ENCODE results near the gene DEPDC7. TPM values are rescaled to one million over a fixed set of nuclear protein-coding genes. Genes with fewer than 3 reads are reported as not detected.

Gene DEPDC7
- total and polyA plus RNA-seq, 9 of the 15 experiments (the other 6 are each of a cell fraction or from before 2014, with no cell fraction given): 5.4 to 19.9 (median 12.0) TPM

DNA sequence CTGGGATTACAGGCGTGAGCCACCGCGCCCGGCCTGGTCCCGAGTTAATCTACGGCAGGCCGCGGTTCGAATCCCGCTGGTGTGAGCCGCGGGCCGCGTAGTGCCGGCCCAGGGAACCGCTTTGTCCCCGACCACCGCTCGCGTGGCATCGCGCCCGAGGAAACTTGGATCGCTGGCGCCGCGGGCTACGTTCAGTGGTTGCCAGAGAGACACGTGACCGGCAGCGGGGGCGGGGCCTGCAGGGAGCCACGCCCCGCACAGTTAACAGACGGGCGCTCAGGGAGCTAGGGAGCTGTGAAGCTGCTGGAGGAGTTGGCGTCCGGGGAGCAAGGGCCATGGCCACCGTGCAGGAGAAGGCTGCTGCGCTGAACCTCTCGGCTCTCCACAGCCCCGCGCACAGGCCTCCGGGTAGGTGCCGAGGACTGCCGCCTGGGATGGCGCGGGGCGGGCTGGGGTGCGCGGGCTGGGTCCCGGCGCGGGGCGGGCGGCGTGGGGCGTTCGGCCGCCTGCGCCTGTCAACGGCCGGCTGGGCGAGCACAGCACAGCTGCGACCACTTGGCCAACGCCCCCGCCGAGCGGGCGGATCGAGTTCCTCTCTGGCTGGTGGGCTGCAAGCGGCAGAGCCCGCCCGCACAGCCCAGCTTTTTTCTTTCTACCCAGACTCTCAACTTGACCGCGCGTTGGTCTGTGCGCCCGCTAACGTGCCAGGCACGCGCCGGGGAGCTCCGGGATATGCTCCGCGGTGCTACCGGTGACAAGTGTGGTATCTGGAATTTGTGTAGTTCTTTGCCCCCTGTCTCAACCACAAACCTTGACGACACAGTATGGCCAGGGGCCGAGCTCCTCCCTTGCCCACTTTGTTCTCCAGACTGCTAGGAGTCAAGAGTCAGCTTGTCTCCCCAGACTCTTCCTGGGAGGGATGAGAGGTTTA, at the start of gene DEPDC7 (continued):
- TF ChIP-seq TAF15 (IDR thresholded peaks at IDR 0.05; ENCODE audit: low read depth, low read length) (no peak), PCBP2 (IDR thresholded peaks at IDR 0.05; ENCODE audit: low read depth, low read length, poor library complexity, severe bottlenecking) (no peak), CBFA2T3 (IDR thresholded peaks at IDR 0.05) (no peak), ELF2 (CRISPR knock-in tag; IDR thresholded peaks at IDR 0.05) (no peak), NRF1 (conservative IDR thresholded peaks at IDR 0.05 in 1 of 2, IDR thresholded peaks at IDR 0.05 in 1 of 2) (peak; percentile 81 to 83), POLR2A (conservative IDR thresholded peaks at IDR 0.05) (peak; percentile 87), SAFB2 (IDR thresholded peaks at IDR 0.05; ENCODE audit: borderline replicate concordance, low read depth, low read length, severe bottlenecking) (no peak), POLR3G (IDR thresholded peaks at IDR 0.05; ENCODE audit: extremely low read depth, insufficient read length, insufficient replicate concordance) (no peak), NFATC3 (IDR thresholded peaks at IDR 0.05) (no peak), MTA3 (IDR thresholded peaks at IDR 0.05; ENCODE audit: borderline replicate concordance) (peak; percentile 43; the same call in 1 of the 2 replicates), SIN3A (IDR thresholded peaks at IDR 0.05; ENCODE audit: borderline replicate concordance in 2 of 2, control insufficient read depth in 1 of 2, low read depth in 2 of 2, low read length in 2 of 2) (0 out of 4 replicates have a peak, but pooled peaks of 1 of the 2 experiments have one; percentile 22), DACH1 (IDR thresholded peaks at IDR 0.05; ENCODE audit: partially characterized antibody) (no peak), LCOR (CRISPR knock-in tag; IDR thresholded peaks at IDR 0.05) (peak; percentile 38), CHCHD3 (CRISPR knock-in tag; IDR thresholded peaks at IDR 0.05) (no peak), ELF4 (CRISPR knock-in tag; IDR thresholded peaks at IDR 0.05) (no peak)
- TF ChIP-seq, protein P1, sequence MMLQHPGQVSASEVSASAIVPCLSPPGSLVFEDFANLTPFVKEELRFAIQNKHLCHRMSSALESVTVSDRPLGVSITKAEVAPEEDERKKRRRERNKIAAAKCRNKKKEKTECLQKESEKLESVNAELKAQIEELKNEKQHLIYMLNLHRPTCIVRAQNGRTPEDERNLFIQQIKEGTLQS (IDR thresholded peaks at IDR 0.05): no peak
- TF ChIP-seq, protein P1 (CRISPR knock-in tag; conservative IDR thresholded peaks at IDR 0.05): no peak
- TF ChIP-seq, protein P2, sequence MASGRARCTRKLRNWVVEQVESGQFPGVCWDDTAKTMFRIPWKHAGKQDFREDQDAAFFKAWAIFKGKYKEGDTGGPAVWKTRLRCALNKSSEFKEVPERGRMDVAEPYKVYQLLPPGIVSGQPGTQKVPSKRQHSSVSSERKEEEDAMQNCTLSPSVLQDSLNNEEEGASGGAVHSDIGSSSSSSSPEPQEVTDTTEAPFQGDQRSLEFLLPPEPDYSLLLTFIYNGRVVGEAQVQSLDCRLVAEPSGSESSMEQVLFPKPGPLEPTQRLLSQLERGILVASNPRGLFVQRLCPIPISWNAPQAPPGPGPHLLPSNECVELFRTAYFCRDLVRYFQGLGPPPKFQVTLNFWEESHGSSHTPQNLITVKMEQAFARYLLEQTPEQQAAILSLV (tag; IDR thresholded peaks at IDR 0.05): no peak; the same call in 1 of the 2 replicates
- TF ChIP-seq, protein P3, sequence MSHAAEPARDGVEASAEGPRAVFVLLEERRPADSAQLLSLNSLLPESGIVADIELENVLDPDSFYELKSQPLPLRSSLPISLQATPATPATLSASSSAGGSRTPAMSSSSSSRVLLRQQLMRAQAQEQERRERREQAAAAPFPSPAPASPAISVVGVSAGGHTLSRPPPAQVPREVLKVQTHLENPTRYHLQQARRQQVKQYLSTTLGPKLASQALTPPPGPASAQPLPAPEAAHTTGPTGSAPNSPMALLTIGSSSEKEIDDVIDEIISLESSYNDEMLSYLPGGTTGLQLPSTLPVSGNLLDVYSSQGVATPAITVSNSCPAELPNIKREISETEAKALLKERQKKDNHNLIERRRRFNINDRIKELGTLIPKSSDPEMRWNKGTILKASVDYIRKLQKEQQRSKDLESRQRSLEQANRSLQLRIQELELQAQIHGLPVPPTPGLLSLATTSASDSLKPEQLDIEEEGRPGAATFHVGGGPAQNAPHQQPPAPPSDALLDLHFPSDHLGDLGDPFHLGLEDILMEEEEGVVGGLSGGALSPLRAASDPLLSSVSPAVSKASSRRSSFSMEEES (CRISPR knock-in tag; IDR thresholded peaks at IDR 0.05): peak; percentile 97
- TF ChIP-seq, protein P4, sequence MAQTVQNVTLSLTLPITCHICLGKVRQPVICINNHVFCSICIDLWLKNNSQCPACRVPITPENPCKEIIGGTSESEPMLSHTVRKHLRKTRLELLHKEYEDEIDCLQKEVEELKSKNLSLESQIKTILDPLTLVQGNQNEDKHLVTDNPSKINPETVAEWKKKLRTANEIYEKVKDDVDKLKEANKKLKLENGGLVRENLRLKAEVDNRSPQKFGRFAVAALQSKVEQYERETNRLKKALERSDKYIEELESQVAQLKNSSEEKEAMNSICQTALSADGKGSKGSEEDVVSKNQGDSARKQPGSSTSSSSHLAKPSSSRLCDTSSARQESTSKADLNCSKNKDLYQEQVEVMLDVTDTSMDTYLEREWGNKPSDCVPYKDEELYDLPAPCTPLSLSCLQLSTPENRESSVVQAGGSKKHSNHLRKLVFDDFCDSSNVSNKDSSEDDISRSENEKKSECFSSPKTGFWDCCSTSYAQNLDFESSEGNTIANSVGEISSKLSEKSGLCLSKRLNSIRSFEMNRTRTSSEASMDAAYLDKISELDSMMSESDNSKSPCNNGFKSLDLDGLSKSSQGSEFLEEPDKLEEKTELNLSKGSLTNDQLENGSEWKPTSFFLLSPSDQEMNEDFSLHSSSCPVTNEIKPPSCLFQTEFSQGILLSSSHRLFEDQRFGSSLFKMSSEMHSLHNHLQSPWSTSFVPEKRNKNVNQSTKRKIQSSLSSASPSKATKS (CRISPR knock-in tag; IDR thresholded peaks at IDR 0.05): no peak
- TF ChIP-seq, protein P5, sequence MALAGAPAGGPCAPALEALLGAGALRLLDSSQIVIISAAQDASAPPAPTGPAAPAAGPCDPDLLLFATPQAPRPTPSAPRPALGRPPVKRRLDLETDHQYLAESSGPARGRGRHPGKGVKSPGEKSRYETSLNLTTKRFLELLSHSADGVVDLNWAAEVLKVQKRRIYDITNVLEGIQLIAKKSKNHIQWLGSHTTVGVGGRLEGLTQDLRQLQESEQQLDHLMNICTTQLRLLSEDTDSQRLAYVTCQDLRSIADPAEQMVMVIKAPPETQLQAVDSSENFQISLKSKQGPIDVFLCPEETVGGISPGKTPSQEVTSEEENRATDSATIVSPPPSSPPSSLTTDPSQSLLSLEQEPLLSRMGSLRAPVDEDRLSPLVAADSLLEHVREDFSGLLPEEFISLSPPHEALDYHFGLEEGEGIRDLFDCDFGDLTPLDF (CRISPR knock-in tag; IDR thresholded peaks at IDR 0.05): 0 out of 2 replicates have a peak, but pooled peaks have one; percentile 29
